Measurements from ENCODE around the gene PFKL.
"Not testable (repeated sequence)": the region's sequence is repeated elsewhere in the genome, so short reads cannot be mapped to it uniquely, and the experiment has no call there.

Gene PFKL

DNA sequence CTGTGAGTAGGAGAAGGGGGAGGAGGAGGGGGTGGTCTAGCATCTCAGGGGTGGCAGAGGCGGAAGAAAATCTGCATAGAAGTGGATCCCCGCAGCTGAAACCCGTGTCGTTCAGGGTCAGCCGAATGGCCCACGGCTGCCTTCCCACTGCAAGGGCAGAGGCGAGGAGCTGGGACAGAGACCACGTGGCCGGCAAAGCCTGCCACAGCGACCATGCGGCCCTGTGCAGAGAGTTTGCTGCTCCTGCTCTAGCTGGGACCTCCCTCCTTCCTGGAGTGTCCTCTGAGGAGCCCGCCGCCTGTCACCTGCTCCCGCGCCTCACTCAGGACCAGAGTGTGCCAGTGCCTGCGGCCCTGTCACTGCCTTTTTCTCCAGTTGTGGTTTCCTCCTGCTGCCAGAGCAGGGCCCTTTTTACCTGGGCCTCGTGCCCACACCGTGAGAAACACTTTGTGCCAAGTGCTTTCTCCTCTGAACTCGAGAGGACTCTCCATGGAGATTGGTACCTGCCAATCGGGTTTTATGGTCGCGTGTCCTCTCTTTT lies 48.1 kb downstream of the PFKL start:
- no peak for DNase-seq

DNA sequence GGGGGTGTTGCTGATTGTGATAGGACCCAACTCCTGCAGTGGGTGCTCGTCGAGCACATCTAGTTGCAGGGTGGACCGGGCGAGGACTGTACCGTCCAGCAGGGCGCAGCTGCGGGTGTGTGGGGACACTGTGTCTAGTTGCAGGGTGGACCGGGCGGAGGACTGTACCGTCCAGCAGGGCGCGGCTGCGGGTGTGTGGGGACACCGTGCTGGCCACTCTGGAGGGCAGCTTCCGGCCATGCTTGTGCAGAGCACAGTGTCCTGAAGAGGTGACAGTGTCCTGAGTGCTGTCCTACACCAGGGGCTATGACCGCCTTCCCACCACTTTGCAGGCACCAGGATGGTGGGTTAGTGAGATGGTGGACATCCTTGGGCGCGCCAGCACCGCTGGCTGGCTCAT lies 49.0 kb downstream of the PFKL start:
- no peak for DNase-seq

DNA sequence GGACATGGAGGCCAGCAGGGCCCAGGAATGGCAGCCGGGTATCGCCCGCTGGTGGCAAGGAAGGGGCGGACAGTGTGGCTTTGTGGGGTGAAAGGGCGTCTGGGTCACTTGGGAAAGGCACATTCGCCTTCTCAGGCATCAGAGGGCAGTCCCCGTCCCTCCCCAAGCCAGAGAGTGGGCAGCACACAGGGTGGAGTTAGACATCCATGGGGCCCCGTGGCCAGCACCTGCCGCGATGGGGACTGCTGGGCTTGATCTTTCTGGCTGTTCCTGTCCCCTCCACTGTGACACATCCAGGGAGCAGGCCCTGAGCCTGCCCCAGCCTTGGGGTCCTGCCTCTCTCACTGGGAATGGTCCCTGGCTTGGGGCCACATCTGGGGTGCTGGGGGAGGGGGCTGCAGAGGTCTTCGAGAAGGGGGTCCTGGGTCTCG lies 49.6 kb downstream of the PFKL start:
- no peak for DNase-seq

DNA sequence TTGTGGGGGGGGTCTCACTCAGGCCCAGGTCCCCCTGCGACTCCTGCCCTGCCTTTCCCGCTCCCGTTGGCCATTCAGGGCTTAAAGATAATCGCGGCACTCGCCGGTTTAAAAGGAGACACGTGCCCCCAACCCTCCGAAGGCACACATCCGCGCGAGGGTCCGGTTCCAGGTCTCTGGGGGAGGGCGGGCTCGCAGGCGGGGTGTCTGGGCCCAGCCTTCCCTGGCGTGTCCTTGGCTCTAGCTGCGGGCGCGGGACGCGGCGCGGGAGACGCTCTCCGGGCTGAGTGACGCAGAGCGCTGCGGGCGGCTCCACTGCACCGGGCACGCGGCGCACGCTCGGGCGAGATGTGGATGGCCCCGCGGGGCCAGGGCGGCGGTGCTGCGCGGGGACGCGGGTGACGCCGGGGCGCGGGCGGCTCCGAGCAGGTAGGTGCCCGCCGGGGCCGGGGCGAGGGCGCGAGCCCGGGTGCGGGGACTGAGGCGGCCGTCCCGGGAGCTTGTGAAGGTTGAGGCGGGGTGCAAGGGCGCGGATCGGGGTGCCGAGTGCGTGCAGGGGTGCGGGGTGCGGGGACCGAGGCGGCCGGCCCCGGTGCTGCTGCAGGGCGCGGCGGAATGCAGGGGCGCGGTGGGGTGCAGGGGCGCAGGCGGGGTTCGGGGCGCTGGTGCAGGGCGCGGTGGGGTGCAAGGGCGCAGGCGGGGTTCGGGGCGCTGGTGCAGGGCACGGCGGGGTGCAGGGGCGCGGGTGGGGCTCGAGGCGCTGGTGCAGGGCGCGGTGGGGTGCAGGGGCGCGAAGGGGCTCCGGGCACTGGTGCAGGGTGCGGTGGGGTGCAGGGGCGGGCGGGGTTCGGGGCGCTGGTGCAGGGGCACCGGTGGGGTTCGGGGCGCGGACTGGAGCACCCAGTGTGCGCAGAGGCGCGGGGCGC lies 50.3 kb downstream of the PFKL start:
- no peak for DNase-seq

DNA sequence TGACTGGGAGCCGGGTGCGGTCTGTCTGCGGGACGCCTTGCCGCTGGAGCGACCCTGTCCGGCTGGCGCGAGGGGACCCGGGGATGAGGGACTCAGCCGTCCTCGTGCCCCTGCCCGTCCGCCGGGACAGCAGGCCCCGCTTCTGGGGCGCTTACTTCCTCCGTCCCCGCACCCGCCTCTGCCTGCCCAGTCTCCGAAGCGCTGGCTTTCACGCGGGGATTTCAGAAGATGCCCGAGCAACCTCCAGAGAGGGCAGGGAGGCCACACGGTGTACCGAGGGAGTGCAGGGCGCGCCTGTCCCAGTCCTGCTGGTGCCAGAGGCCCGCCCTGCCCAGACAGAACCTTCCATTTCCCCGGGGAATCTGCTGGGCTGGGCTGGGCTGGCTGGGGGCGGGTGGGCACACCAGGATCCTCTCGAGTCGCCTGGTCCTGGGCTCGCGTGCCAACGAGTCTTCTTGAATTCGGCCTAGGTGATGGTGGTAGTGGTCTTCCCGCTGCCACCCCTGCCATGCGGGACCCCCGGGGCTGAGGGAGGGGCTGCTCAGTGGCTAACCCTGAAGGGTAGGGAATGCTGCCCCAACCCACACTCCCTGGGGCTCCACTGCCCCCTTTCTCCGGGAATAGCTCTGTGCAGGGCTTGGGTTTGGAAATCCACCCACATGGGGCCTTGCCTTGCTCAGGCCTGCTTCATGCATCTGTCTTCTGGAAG lies 51.1 kb downstream of the PFKL start:
- no peak for DNase-seq

DNA sequence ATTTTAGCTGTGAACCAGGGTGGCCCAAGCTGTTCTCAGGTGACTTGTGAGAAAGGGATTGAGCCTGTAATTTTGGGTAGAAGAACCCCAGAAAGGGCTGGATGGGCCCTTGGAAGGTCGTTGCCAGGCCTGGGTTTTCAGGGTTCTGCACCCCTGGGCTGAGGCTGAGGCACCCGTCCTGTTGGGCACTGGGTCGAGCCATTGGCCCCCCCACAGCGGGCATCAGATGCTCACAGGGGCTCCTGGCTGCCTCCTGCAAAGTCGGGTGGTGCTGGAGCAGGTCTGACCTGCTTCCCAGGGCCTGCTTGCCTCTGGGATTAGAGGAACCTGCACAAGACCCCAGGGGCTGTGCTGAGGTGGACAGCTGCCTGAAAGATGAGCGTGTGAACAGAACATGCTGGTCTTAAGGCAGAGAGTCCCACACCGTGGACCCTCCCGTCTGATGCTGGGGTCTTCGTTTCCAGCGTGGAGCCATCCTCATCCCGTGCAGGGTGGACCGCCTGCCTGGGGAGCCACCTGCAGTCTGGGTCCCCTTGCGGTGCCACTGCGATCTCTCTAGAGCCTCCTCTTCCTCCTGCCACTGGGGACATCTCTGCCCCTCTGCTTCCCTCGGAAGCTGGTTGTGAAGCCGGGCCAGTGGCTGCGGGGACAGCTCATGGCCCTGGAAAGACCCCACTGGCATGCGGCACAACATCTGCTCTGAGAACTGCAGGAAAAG lies 51.8 kb downstream of the PFKL start:
- no peak for DNase-seq

DNA sequence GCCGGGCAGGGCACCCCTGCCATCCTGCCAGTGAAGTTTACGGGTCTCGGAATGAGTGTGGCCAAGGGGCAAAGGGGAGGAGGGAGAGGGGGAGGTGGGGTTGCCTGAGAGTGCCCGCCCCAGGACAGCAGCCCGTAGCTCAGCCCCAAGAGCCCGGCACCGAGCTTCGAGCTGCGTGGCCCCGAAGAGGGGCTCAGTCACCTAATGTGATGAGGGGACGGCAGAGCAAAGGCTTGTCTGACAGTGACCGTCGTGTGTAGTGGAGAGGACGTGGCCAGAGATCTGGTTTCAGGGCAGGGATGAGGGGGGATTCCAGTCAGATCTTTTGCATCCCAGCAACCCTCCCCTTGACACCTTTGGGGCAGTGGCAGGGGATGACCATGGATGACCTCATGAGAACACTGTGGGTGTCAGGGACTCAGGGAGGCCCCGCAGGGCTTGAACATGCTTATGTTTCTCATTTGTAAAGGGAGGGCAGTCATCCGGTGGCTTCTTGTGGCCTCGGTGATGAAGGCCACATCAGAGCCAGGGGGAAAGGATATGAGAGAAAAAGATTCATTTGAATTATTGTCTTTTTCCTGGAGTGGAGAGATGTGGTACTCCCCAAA lies 52.5 kb downstream of the PFKL start:
- DNase-seq = no peak

DNA sequence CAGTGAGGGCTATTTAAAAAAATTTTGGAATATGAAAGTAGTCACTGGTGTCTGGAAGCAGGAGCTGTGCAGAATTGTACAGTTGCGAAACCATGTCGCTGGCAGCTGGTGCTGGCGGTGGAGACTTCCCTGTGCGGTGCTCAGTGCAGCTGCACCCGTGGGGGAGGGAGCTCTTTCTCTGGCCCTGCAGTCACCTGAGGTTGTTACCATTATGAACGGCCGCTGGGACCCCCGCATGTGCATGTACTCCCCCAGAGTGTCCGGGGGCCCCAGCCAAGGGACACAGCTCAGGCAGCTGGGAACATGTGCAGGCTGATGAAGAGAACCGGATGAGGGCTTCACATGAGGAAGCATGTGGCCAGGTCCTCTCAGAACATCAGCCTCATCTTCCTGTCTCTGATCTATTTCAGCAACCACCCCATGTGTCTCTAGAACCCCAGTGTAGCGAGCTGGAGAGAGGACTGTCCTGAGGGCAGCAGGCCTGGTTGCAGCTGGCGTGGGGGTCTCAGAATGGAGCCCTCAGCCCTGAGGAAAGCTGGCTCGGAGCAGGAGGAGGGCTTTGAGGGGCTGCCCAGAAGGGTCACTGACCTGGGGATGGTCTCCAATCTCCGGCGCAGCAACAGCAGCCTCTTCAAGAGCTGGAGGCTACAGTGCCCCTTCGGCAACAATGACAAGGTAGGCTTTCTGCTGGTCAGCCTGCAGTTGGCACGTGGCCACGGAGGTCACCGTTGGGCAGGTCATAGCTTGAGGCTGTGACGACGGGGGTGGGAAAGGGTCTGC lies 53.5 kb downstream of the PFKL start, which contains the start of gene TRPM2:
TRPM2 (plus strand) TSS at position 431 of the 780 bp plus-strand sequence; CDS start at position 511, 80 bp downstream.
- peak; percentile 47 for DNase-seq

DNA sequence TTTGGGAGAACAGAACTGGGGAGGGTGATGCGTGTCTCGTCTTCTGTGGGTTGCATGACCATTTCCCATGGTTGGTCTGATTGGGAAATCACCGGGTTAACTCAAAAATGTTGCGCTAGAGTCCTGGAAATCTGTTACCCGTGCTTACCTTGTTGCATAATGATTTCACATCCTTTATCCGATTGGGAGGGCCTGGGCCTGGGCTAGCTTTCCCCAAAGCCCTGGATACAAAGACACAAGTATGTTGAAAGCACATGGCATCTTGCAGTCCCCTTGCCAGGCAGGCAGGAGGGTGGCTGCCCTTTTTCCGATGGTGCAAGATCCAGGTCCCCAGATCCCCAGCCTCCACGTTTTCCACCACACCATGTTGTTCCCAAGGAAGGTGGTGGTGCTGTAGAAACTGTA lies 54.1 kb downstream of the PFKL start:
- peak; percentile 26 for DNase-seq

DNA sequence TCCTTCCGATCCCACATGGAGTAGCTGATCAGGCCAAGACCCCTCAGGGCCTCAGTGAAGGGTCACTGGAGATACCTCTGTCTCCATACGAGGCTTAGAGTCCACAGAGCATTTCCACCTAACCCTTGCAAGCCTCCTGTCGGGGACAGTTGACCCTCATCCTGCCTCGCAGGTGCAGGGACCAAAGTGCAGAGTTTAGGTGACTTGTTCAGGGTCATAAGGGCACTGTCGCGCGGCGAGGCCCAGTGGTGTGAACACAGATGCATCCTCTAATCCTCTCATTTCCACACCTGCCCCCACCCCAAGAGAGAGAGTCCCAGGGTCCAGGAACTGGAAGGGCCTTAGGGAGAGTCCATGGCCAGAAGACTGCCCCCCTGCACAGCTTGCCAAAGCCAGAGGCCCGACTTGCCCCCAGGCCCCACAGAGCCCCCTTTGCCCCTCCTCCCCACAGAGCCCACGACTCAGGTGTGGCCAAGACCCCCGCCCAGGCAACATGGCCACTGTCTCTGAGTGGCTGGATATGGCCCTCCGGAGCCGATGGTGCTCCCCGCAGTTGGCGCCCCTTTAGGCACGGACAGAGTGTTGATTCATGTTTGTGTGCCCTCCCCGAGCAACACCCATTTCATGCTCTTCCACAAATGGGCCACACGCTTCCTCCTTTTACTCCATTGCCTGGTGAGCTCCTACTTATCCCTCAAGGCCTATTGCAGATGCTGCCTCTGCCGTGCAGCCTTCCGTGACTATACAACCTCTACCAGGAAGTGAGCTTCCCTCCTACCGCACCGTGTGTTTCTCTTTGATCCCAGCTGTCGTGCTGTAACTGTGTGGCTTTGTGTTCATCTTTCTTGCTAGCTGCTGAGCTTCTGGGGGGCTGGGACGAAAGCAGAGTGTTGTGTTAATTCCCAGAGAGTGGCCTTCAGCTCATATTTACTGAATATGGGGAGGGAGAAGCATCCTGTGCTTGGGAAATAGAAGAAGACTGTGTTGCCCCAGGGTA lies 55.2 kb downstream of the PFKL start:
- no peak for DNase-seq

DNA sequence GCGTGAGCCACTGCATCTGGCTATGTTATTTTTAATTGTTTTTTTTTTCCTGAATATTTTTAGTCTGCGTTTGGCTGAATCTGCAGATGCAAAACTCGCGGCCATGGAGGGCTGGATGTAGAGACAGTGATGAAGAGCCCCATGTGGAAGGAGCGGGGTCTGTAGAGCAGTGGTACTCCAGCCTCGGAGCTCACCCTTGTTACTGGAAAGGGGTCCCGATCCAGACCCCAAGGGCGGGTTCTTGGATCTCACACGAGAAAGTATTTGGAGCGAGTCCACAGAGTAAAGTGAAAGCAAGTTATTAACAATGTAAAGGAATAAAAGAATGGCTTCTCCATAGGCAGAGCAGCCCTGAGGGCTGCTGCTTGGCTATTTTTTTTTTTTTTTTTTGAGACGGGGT lies 56.3 kb downstream of the PFKL start:
- DNase-seq = no peak

DNA sequence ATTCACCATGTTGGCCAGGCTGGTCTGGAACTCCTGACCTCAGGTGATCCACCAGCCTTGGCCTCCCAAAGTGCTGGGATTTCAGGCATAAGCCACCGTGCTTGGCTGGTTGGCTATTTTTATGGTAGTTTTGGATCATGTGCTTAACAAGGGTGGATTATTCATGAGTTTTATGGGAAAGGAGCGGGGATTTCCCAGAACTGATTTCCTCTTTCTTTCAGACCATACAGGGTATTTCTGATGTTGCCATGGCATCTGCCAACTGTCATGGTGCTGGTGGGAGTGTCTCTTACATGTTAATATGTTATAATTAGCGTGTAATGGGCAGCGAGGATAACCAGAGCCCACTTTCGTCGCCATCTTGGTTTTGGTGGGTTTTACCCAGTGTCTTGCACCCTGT lies 56.8 kb downstream of the PFKL start:
- peak; percentile 29 for DNase-seq

DNA sequence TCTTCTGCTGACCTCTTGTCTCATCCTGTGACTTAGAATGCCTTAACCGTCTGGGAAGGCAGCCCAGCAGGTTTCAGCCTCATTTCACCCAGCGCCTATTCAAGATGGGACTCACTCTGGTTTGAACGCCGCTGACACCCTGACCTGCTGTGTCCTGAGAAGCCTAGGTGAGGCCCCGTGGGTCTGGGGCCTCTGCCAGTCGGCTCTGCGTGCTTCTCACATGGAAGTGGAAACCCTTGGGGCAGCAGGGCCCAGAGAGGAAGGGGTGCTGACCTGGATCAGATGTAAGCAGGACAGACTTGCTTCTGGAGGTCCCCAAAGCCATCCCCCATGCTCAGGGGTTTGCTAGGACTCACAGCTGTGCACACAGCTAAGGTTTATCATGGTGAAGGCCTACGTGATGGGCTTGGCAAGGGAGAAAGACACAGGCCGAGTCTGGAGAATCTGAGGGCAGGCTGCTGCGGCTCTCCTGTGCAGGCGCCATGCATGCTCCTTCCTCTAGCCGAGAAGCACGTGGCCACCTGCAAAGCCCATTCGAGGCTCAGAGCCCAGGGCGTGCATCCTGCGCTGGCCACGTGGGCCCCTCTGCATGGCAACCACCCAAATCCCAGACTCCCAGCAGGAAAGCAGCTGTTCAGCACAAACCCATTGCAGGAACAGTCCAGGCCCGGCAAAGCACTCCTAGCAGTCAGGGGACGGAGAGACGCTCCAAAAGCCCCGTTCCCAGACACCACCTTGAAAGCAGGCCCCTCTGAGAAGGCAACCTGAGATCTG lies 57.4 kb downstream of the PFKL start:
- DNase-seq = no peak

DNA sequence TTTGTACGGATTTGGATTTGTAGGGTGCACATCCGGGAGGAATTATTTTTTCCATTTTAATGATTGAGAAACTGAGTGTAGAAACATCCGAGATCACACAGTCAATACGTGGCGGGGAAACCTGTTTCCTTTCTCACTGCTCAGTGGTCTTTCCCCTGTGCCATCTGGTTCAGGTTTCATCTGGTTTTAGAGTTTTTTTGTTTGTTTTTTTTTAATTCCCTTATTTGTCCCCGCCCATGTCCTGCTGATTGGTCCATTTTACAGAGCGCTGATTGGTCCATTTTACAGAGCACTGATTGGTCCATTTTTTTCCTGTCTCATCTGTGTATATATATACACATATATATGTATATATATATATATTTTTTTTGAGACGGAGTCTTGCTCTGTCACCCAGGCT lies 59.5 kb downstream of the PFKL start:
- no peak for DNase-seq

DNA sequence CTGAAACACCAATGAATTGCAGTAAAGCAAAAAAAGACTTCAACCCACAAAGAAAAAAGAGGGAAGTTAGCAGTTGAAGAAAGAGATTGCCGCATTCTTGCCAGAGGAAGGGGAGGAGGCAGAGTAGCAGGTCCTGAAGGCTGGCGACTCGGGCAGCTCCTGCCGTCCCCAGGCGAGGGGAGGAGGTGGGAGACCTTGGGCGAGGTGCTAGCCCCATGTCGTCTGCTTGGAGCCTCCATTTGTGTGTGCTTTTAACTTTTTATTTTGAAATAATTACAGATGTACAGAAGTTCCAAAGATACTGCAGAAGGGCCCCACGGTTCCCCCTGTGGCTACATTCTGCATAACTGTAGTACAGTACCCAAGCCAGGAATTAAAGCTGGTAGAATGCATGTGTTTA lies 60.3 kb downstream of the PFKL start:
- no peak for DNase-seq

DNA sequence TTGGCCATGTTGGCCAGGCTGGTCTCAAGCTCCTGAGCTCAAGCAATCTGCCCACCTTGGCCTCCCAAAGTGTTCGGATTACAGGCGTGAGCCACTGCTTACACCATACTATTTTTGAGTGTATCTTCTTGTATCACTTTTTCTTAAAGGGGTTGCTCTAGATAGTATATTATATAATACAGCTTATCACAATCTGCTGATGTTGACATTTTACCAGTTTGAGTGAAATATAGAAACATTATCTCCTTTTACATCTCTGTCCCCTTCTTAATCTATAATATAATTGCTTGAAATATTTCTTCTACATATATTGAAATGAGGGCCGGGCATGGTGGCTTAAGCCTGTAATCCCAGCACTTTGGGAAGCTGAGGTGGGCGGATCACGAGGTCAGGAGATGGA lies 62.0 kb downstream of the PFKL start:
- DNase-seq = not testable (repeated sequence)

DNA sequence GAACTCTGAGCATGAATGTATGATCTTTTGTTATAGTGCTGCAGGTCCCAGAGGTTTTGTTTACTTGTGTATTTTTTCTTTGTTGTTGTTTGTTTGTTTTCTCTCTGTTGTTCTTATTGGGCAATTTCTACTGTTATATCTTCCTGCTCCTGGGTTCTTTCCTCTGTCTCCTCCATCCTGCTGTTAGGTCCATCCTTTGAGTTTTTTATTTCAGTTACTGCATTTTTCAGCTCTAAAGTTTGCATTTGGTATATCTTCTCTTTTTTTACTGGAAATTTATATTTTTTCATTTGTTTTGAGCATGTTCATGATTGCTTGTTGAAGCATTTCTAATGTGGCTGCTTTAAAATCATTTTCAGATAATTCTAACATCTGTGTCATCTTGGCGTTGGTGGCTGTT lies 63.4 kb downstream of the PFKL start:
- no peak for DNase-seq

DNA sequence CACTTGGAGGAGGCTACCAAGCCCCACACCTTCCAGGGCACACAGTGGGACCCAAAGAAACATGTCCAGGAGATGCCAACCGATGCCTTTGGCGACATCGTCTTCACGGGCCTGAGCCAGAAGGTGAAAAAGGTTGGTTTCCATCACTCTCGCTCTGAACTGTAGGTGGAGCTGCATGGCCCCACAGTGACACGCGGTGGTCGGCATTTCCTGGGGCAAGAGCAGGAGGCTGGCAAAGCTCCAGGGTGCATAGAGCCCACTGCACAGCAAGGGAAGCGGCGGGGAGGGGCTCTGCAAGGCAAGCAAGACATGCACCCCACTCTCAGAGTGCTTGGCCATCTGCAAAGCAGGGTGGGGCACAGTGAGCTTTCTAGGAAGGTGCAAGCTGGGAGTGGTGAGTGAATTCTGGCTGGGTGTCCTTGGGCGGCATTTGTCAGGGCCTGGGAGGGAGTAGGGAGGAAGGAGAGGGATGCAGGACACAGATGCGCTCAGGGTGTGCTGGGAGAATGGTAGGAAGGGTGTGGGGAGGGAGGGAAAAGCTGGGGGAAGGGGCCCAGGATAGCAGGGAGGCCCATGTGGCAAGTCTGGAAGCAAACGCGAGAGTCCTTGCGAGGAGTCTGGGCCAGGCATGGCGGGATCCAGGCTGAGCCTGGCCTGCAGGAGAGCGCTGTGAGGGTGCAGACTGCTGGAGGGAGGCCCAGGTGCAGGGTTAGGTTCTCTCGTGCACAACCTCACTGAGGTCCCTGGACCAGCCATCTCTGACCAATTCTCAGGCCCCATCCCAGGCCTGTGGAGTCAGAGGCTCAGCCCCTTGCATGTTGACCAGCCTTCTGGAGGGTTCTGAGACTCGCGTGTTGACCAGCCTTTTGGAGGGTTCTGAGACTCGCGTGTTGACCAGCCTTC lies 64.5 kb downstream of the PFKL start:
- DNase-seq = no peak
